Keratinocyte (primary cell): ENCODE data around the gene CDC42EP5. TPM values are rescaled to one million over a fixed set of nuclear protein-coding genes. Genes with fewer than 3 reads are reported as not detected.
A peak's percentile ranks its signal among the peaks of the same experiment; 100 is the strongest.

Experiments used
- DNase-seq: peaks from one replicate; pipeline ENCODE4 v3.0.0-alpha.2; 2011; ENCODE audit warnings: low read depth, missing footprints, low spot score
- FAIRE-seq: peaks from 2 replicates; lab custom pipeline; 2011; peaks lifted over from hg19 to GRCh38; lab: Jason Lieb, UNC
- H2AFZ ChIP-seq: 2 replicates; pipeline ENCODE4 v1.6.0; 2012; ENCODE audit warnings: low read length, control low read depth, inconsistent platforms; ENCODE audit not compliant: control insufficient read depth
- H3K27ac ChIP-seq: 2 replicates; pipeline ENCODE4 v1.5.1; 2011; ENCODE audit warnings: low read length; ENCODE audit not compliant: control insufficient read depth, insufficient read depth
- H3K27me3 ChIP-seq: 3 replicates; pipeline ENCODE4 v1.6.0; 2011; ENCODE audit warnings: low read length; ENCODE audit not compliant: control insufficient read depth, insufficient read depth; ENCODE audit errors: extremely low read depth
- H3K36me3 ChIP-seq, 2 experiments: 2 replicates in 1 of 2; 3 replicates in 1 of 2; pipeline ENCODE4 v1.5.1; 2011; ENCODE audit warnings: low read length in 2 of 2, mild to moderate bottlenecking in 1 of 2; ENCODE audit not compliant: control insufficient read depth in 2 of 2, insufficient read depth in 2 of 2; ENCODE audit errors: extremely low read depth in 1 of 2
- H3K4me1 ChIP-seq: 3 replicates; pipeline ENCODE4 v1.5.1; 2011; ENCODE audit warnings: low read length; ENCODE audit not compliant: control insufficient read depth, insufficient read depth; ENCODE audit errors: extremely low read depth
- H3K4me2 ChIP-seq: 3 replicates; pipeline ENCODE4 v1.6.0; 2011; ENCODE audit warnings: low read depth, low read length; ENCODE audit not compliant: control insufficient read depth, insufficient read depth; ENCODE audit errors: extremely low read depth
- H3K4me3 ChIP-seq, 3 experiments: fragments of 200-600 bp in 1 of 3; sonication (generic) in 1 of 3; 2 replicates in 2 of 3; 3 replicates in 1 of 3; pipeline ENCODE4 v1.5.1; 2011 to 2016; ENCODE audit warnings: low read length in 3 of 3, mild to moderate bottlenecking in 3 of 3, control low read depth in 2 of 3, inconsistent platforms in 1 of 3, low read depth in 1 of 3, mixed read lengths in 1 of 3, mixed run types in 1 of 3, moderate library complexity in 1 of 3; ENCODE audit not compliant: control insufficient read depth in 2 of 3, insufficient read depth in 2 of 3; ENCODE audit errors: extremely low read depth in 1 of 3
- H3K79me2 ChIP-seq: 2 replicates; pipeline ENCODE4 v1.6.0; 2012; ENCODE audit warnings: low read length; ENCODE audit not compliant: control insufficient read depth, insufficient read depth
- H3K9ac ChIP-seq: 3 replicates; pipeline ENCODE4 v1.6.0; 2011; ENCODE audit warnings: low read length; ENCODE audit not compliant: control insufficient read depth, insufficient read depth; ENCODE audit errors: extremely low read depth
- H3K9me1 ChIP-seq: 3 replicates; pipeline ENCODE4 v1.6.0; 2011; ENCODE audit warnings: low read length; ENCODE audit not compliant: control insufficient read depth, insufficient read depth; ENCODE audit errors: extremely low read depth
- H3K9me3 ChIP-seq: 2 replicates; pipeline ENCODE4 v1.5.1; 2012; ENCODE audit warnings: low read depth, low read length; ENCODE audit not compliant: control insufficient read depth
- H4K20me1 ChIP-seq: 3 replicates; pipeline ENCODE4 v1.6.0; 2011; ENCODE audit warnings: low read length; ENCODE audit not compliant: control insufficient read depth, insufficient read depth; ENCODE audit errors: extremely low read depth
- EZH2 ChIP-seq: IDR thresholded peaks from one replicate; pipeline ENCODE4 v1.6.1; 2012; ENCODE audit warnings: inconsistent platforms, mild to moderate bottlenecking, low read length, moderate library complexity
- dilution Hi-C: fragments of 300-500 bp; cut with MboI; formaldehyde crosslinking; loops from one replicate; pipeline ENCODE4 v1.7.0; 2020; ENCODE audit warnings: low sequenced_read_pairs; ENCODE audit not compliant: extremely low pct_ligation_motif_present
- polyA plus RNA-seq, 5 experiments: library from polyadenylated mRNA; depleted of rRNA in 3 of 5; stranded (reverse) in 3 of 5; stranded (forward) in 1 of 5; unstranded in 1 of 5; fragments of >200 nt; gene quantifications; 1 replicate in 1 of 5; 2 replicates in 3 of 5; 3 replicates in 1 of 5; pipeline versions ENCODE4 v1.2.1 to v1.2.3, GENCODE V29; 2011 to 2012; ENCODE audit warnings: missing spikeins in 2 of 5, low read depth in 1 of 5, low replicate concordance in 1 of 5
- TF ChIP-seq, protein P1 (sequence below), 3 experiments: IDR thresholded peaks in 1 of 3; conservative IDR thresholded peaks in 1 of 3; optimal IDR thresholded peaks in 1 of 3; 2 replicates in 2 of 3; 3 replicates in 1 of 3; pipeline versions ENCODE3 to v1.5.1; 2011; ENCODE audit warnings: low read length in 3 of 3, mild to moderate bottlenecking in 3 of 3, moderate library complexity in 2 of 3, control low read depth in 1 of 3, inconsistent platforms in 1 of 3; ENCODE audit not compliant: insufficient read depth in 2 of 3; ENCODE audit errors: extremely low read depth in 1 of 3

The CDC42EP5 gene
- polyA plus RNA-seq, 1 donor (not counting 4 experiments of a cell fraction or from before 2014, with no cell fraction given), result 8.6 TPM

DNA sequence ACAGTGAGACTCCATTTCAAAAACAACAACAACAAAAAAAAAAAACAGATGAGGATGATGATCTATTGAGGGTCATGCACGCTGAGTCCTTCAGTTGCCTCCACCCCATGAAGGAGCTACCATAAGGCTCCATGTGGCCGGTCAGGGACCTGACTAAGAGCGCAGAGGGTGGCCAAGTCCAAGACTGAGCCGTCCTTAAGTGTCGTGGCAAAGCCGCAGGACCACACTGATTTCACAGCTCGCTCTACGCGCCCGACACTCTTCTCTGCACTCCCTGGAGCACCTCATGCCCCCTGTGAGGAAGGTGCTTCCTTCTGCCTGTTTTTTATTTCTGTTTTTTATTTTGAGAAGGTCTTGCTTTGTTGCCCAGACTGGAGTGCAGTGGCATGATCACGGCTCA, 45.5 kb downstream of the CDC42EP5 start:
- H3K27me3 ChIP-seq, result peaks cover 20% of the 10 kb centered on the region
- H3K4me2 ChIP-seq, result no peak overlapping the region
- no peak overlapping the region for H2AFZ ChIP-seq
- DNase-seq (no peak), FAIRE-seq (no peak)
- H3K4me1 ChIP-seq, result peaks cover 17% of the 10 kb centered on the region
- dilution Hi-C loops, result no loop called here
- no peaks in the 10 kb centered on the region for H4K20me1 ChIP-seq
- no peak overlapping the region for H3K9ac ChIP-seq
- H3K79me2 ChIP-seq, result no peaks in the 10 kb centered on the region
- TF ChIP-seq, protein P1, sequence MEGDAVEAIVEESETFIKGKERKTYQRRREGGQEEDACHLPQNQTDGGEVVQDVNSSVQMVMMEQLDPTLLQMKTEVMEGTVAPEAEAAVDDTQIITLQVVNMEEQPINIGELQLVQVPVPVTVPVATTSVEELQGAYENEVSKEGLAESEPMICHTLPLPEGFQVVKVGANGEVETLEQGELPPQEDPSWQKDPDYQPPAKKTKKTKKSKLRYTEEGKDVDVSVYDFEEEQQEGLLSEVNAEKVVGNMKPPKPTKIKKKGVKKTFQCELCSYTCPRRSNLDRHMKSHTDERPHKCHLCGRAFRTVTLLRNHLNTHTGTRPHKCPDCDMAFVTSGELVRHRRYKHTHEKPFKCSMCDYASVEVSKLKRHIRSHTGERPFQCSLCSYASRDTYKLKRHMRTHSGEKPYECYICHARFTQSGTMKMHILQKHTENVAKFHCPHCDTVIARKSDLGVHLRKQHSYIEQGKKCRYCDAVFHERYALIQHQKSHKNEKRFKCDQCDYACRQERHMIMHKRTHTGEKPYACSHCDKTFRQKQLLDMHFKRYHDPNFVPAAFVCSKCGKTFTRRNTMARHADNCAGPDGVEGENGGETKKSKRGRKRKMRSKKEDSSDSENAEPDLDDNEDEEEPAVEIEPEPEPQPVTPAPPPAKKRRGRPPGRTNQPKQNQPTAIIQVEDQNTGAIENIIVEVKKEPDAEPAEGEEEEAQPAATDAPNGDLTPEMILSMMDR (optimal IDR thresholded peaks at IDR 0.05 in 1 of 3, IDR thresholded peaks at IDR 0.05 in 1 of 3, conservative IDR thresholded peaks at IDR 0.05 in 1 of 3; ENCODE audit: extremely low read depth in 1 of 3, insufficient read depth in 2 of 3, low read length in 3 of 3), result no peak
- no peak for TF ChIP-seq EZH2
- no peaks in the 10 kb centered on the region for H3K36me3 ChIP-seq
- H3K9me3 ChIP-seq, result no peaks in the 10 kb centered on the region
- H3K4me3 ChIP-seq, result no peak overlapping the region
- H3K9me1 ChIP-seq, result no peaks in the 10 kb centered on the region
- H3K27ac ChIP-seq, result no peak overlapping the region

DNA sequence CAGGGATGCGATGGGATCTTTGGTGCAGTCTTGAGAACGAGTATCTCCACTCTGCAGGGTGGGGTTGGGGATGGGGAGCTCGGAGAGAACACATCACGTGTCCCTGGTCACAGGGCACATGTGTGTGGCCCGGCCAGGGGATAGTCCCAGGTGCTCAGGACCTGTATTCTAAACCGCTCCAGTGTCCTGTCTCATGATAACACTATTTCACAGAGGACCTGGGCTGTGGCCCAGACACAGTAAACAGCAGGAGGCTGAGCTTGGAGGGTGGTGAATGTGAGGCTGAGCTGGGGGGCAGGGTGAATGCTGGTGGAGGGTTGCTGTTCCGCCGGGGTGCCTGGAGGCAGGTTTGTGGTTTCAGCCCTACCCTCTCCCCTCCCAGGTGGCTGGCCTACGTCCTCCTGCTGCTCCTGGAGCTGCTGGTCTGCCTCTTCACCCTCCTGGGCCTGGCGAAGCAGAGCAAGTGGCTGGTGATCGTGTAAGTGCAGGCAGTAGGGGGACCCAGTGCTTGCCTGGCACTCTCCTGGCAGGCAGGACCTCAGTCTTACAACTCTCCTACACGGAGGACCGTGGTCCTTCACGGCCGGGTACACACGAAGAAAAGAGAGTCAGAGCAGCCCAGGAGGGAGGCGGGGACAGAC, 46.7 kb downstream of the CDC42EP5 start:
- peaks cover 23% of the 10 kb centered on the region for H3K27me3 ChIP-seq
- FAIRE-seq, result no peak

More for the DNA sequence above, 46.7 kb downstream of the CDC42EP5 start:
- no peaks in the 10 kb centered on the region for H4K20me1 ChIP-seq
- H3K27ac ChIP-seq, result no peak overlapping the region
- no peak for DNase-seq
- H3K79me2 ChIP-seq, result no peaks in the 10 kb centered on the region
- H3K4me3 ChIP-seq, result no peak overlapping the region
- H3K9me1 ChIP-seq, result no peaks in the 10 kb centered on the region
- dilution Hi-C loops, result no loop called here
- H3K9me3 ChIP-seq, result no peaks in the 10 kb centered on the region
- TF ChIP-seq, protein P1 (optimal IDR thresholded peaks at IDR 0.05 in 1 of 3, IDR thresholded peaks at IDR 0.05 in 1 of 3, conservative IDR thresholded peaks at IDR 0.05 in 1 of 3; ENCODE audit: extremely low read depth in 1 of 3, insufficient read depth in 2 of 3, low read length in 3 of 3), result peak in 1 of 3 experiments; percentile 1
- TF ChIP-seq EZH2, result no peak
- H3K36me3 ChIP-seq, result no peaks in the 10 kb centered on the region
- H3K9ac ChIP-seq, result no peak overlapping the region
- no peak overlapping the region for H2AFZ ChIP-seq
- peaks cover 5% of the 10 kb centered on the region for H3K4me1 ChIP-seq
- no peak overlapping the region for H3K4me2 ChIP-seq
